GM10266 (cell line): ENCODE data around the gene CDYL2.

Experiments used
- DNase-seq: peaks from one replicate; pipeline ENCODE4 v3.0.0; 2012; ENCODE audit errors: extremely low spot score
- TF ChIP-seq, protein P1 (sequence below): IDR thresholded peaks from 2 replicates; pipeline ENCODE4 v1.5.1; 2012; ENCODE audit warnings: mild to moderate bottlenecking, low read depth; ENCODE audit not compliant: control insufficient read depth, insufficient read depth; ENCODE audit errors: missing control alignments

CDYL2 gene

DNA sequence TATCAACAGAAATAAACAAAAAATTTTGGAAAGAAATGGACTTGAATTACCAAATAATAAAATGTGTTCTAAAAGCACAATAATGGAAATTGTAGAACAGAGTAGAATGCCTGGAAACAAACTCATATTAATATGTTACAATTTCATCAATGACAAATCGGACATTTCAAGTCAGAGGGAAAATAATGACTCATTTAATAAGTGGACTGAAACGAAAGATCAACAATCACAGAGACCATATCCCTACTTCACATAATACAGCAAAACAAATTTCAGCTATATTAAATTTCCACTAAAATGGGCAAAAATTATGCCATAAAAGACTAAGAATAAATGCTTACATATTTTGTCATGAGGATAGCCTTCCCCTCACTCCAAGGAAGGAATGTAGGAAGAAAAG, 25.7 kb downstream of the CDYL2 start:
- TF ChIP-seq, protein P1, sequence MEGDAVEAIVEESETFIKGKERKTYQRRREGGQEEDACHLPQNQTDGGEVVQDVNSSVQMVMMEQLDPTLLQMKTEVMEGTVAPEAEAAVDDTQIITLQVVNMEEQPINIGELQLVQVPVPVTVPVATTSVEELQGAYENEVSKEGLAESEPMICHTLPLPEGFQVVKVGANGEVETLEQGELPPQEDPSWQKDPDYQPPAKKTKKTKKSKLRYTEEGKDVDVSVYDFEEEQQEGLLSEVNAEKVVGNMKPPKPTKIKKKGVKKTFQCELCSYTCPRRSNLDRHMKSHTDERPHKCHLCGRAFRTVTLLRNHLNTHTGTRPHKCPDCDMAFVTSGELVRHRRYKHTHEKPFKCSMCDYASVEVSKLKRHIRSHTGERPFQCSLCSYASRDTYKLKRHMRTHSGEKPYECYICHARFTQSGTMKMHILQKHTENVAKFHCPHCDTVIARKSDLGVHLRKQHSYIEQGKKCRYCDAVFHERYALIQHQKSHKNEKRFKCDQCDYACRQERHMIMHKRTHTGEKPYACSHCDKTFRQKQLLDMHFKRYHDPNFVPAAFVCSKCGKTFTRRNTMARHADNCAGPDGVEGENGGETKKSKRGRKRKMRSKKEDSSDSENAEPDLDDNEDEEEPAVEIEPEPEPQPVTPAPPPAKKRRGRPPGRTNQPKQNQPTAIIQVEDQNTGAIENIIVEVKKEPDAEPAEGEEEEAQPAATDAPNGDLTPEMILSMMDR, result no peak
- DNase-seq, result no peak

DNA sequence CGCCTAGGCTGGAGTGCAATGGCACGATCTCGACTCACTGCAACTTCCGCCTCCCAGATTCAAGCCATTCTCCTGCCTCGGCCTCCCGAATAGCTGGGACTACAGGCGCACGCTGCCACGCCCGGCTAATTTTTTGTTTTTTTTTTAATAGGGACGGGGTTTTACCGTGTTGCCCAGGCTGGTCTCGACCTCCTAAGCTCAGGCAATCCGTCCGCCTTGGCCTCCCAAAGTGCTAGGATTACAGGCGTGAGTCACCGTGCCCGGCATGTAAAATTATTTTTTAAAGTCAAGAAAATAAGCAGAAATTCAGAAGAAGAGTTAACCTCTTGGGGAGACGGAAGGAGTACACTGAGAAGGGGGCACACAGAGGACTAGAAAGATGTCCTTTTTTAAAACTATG, 27.5 kb downstream of the CDYL2 start:
- DNase-seq, result no peak
- TF ChIP-seq, protein P1, result no peak

DNA sequence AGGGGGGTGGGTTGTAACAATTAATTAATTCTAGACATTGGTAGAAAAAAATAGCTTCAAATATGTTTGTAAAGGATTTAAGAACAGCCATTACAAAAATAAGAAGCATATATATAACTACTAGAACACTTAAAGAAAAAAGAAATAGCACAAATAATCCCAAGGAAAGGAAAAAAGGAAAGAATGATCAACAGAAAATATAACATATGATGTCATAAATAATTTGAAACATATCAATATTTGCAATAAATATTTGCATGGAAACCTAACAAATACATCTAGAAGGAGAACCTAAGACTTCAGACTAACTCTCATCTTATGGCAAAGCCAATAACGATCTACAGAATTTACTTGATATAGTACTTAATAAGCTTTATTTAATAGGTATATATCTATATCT, 28.9 kb downstream of the CDYL2 start:
- TF ChIP-seq, protein P1, result no peak
- no peak for DNase-seq

DNA sequence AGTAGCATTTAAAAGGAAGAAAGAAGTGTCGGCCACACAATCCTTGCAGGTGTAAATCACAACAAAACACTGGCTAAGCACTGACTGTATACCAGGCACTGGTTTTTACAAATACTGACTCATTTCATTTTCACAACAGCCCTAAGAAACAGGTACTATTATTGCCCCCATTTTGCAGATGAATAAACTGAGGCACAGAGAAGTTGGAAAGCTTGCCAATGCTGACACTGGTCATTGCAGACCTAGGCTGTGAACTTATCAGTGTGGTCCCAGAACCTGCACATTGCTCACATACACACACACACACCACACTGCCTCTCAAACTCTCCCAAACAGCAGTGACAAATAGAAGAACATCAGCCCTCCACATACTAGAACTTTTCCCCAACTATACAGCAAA, 37.6 kb downstream of the CDYL2 start:
- TF ChIP-seq, protein P1, result no peak
- DNase-seq, result no peak

DNA sequence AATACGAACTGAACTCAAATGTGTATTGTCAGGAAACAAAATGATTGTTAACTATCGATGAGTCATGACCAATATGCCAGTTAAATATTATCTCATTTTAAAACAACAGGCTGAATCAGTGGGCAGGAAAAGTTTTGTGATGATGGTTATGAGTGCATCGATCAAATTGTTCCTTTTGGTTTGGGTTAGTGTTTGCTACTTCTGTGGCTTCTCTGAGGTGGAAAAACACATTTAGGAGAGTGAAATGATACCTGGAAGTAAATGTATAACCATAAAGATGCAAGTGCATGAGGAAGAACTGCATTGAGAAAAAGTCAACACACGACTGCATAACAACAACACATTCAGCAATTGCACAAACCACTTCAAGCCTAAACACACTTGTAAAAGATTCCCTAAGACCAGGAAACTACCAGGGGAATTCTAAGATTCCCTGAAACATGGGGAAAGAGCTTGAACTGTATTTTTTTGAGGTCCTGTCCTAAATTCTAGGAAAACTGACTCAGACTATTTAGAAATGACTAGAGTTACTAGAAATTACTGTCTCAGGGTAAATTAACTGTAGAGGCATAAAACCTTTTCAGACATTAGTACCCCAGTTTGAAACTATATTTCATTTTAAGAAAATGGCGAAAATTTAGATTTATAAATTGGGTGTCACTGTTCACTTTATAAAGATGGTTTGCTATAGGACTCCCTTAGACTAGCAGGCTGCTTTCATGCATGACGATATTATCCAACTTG, 44.8 kb downstream of the CDYL2 start:
- DNase-seq, result no peak
- TF ChIP-seq, protein P1, result no peak

DNA sequence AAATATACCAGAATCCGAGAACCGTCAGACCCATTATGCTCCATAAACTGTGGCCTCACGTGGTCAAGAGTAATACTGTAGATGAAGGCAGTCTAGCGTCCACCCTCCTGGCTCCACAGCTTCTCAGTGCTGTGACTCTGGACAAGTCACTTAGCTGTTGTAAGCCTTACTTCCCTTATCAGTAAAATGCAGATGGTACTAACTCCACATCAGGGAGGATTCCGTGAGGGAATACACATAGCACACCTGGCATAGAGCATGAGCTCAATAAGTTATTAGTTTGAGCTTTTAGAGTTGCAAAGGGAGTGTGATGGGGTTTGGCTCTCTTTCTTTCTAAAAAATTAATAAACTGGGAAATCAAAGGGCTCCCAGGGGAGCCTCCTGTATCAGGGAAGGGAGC, 49.9 kb downstream of the CDYL2 start:
- TF ChIP-seq, protein P1, result no peak
- DNase-seq, result no peak

DNA sequence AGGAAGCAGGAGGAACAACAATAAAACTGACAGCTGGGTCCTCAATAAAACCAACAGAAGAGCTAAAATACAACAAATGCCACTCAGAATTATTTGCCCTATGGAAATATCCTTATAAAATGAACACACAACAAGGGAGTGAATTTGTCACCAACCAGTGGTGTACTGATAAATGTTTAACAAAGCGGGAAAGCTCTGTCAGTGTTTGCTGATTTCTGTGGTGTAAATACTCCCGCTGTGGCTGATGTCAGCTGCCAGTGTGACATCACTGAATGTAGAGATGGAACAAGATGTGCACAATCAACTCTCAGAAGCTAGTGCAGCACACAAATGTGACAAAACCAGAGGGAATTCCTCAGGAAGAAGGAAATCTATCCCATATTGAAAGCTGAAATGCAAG, 51.9 kb downstream of the CDYL2 start:
- DNase-seq, result no peak
- TF ChIP-seq, protein P1, result no peak
